Ramos (cell line): ENCODE results near the gene ARMH1.
"Not testable (repeated sequence)": the region's sequence is repeated elsewhere in the genome, so short reads cannot be mapped to it uniquely, and the experiment has no call there.

ENCODE experiments used
- in situ Hi-C: fragments of 300-500 bp; cut with MboI; formaldehyde crosslinking; loops from one replicate; pipeline ENCODE4 v1.14.3; 2022; ENCODE audit warnings: low sequenced_read_pairs; ENCODE audit not compliant: unreplicated experiment

ARMH1 gene

GRCh38 chr1:44688760-44689446, 14.4 kb downstream of the ARMH1 start:
- in situ Hi-C loops, result no loop called here

GRCh38 chr1:44689447-44689765, 14.9 kb downstream of the ARMH1 start:
- in situ Hi-C loops, result no loop called here

- in situ Hi-C loops, result no loop called here
These were observed 18.6 kb downstream of the ARMH1 start for GRCh38 chr1:44693159-44693558.

GRCh38 chr1:44693900-44694299, 19.4 kb downstream of the ARMH1 start:
- in situ Hi-C loops, result no loop called here

- in situ Hi-C loops, result no loop called here
These were observed 20.5 kb downstream of the ARMH1 start for GRCh38 chr1:44694863-44695478.

- in situ Hi-C loops, result no loop called here
These were observed 21.2 kb downstream of the ARMH1 start for GRCh38 chr1:44695671-44696070.

- in situ Hi-C loops, result no loop called here
These were observed 21.6 kb downstream of the ARMH1 start for GRCh38 chr1:44696101-44696500.

GRCh38 chr1:44696789-44697345, 22.4 kb downstream of the ARMH1 start:
- in situ Hi-C loops, result no loop called here

GRCh38 chr1:44698138-44698537, 23.6 kb downstream of the ARMH1 start:
- in situ Hi-C loops, result no loop called here

GRCh38 chr1:44699375-44699774, 24.9 kb downstream of the ARMH1 start:
- in situ Hi-C loops, result not testable (repeated sequence)

- in situ Hi-C loops, result no loop called here
These were observed 26.1 kb downstream of the ARMH1 start for GRCh38 chr1:44700573-44700972.

GRCh38 chr1:44701141-44701573, 26.6 kb downstream of the ARMH1 start:
- in situ Hi-C loops, result no loop called here

GRCh38 chr1:44705470-44705869, 31.0 kb downstream of the ARMH1 start:
- in situ Hi-C loops, result no loop called here

- in situ Hi-C loops, result no loop called here
These were observed 31.4 kb downstream of the ARMH1 start for GRCh38 chr1:44705938-44706337.

GRCh38 chr1:44707112-44707881, 32.8 kb downstream of the ARMH1 start:
- in situ Hi-C loops, result no loop called here

- in situ Hi-C loops, result no loop called here
These were observed 33.7 kb downstream of the ARMH1 start for GRCh38 chr1:44707959-44708831.

GRCh38 chr1:44713321-44713781, 38.8 kb downstream of the ARMH1 start:
- in situ Hi-C loops, result loop anchor here (10.0 kb wide), 2 partner anchors 591 to 781 kb away; partner anchors contain the start of gene TESK2

GRCh38 chr1:44714532-44714931, 40.0 kb downstream of the ARMH1 start:
- in situ Hi-C loops, result loop anchor here (10.0 kb wide), 2 partner anchors 590 to 780 kb away; partner anchors contain the start of gene TESK2

GRCh38 chr1:44714944-44715571, 40.5 kb downstream of the ARMH1 start:
- in situ Hi-C loops, result loop anchor here (5.0 to 10.0 kb wide), 3 partner anchors 297 to 780 kb away; partner anchors contain the start of genes HECTD3, TESK2 and UROD
